ENCODE data around the gene PNMA8C. TPM values are rescaled to one million over a fixed set of nuclear protein-coding genes. Genes with fewer than 3 reads are reported as not detected.

PNMA8C gene
- polyA plus RNA-seq, 1 of the 3 experiments (the other 2 are of a cell fraction), result 1.3 TPM

DNA sequence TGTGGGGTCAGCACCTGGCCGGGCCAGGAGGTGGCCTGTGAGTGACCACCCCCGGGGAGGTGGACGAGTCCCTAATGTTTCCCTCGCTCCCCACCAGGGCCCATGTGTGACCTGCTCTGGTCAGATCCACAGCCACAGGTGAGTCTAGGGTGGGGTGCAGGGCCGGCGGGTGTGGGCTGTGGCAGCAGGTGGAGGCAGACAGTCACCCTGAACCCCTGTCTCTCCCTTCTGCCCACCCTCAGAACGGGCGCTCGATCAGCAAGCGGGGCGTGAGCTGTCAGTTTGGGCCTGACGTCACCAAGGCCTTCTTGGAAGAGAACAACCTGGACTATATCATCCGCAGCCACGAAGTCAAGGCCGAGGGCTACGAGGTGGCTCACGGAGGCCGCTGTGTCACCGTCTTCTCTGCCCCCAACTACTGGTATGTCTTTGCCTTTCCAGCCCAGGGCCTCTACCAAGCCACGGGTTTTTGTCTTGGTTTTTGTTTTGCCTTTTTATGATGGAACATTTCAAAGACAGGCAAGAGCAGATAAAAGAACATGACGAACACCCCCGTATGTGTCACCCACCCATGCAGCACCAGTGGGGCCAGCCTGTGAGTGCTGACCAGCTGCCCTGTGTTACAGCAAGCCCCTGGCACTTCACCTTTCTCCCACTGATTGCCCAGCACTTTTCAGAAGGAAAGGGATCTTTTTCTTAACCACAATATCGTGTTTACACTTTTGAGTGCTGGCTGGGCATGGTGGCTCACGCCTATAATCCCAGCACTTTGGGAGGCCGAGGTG is 40.2 kb downstream of the PNMA8C start:
- Histone ChIP-seq H3K27me3 (ENCODE audit: insufficient read depth) (no peaks in the 10 kb centered on the region), H3K4me2 (no peak overlapping the region), H3K4me1 (ENCODE audit: control insufficient read depth in 1 of 2, insufficient read depth in 2 of 2, low read depth in 1 of 2, low read length in 1 of 2) (no peaks in the 10 kb centered on the region), H3K27ac (ENCODE audit: low read depth in 2 of 2, low read length in 1 of 2) (no peak overlapping the region), H4K20me1 (ENCODE audit: insufficient read depth) (no peaks in the 10 kb centered on the region), H3K4me3 (ENCODE audit: low read depth in 2 of 2, low read length in 1 of 2) (no peak overlapping the region), H3K9me2 (no peaks in the 10 kb centered on the region), H3K9ac (no peak overlapping the region), H3K36me3 (replicated peaks in 1 of 2; ENCODE audit: control insufficient read depth in 1 of 2, insufficient read depth in 2 of 2, low read length in 1 of 2) (peaks cover 31 to 57% of the 10 kb centered on the region in 2 experiments), H2AFZ (ENCODE audit: low read depth) (no peak overlapping the region), H3F3A (replicated peaks; ENCODE audit: insufficient read depth) (peaks cover 3% of the 10 kb centered on the region), H3K79me2 (ENCODE audit: insufficient read depth) (no peaks in the 10 kb centered on the region), H3K9me3 (no peaks in the 10 kb centered on the region)
- no peak for DNase-seq
- 92% methylated on average over 21 of the region's 25 CpGs for WGBS (ENCODE audit: low lambda C conversion rate)
- TF ChIP-seq MXI1 (IDR thresholded peaks at IDR 0.05; ENCODE audit: low read depth, low read length) (no peak), GATA2 (CRISPR knock-in tag; IDR thresholded peaks at IDR 0.05) (no peak), FOXJ3 (CRISPR knock-in tag; IDR thresholded peaks at IDR 0.05) (no peak), MEF2A (IDR thresholded peaks at IDR 0.05; ENCODE audit: borderline replicate concordance, low read depth) (no peak), RXRA (IDR thresholded peaks at IDR 0.05; ENCODE audit: borderline replicate concordance, low read depth) (no peak), NRF1 (IDR thresholded peaks at IDR 0.05; ENCODE audit: low read depth, low read length) (no peak), RCOR1 (IDR thresholded peaks at IDR 0.05; ENCODE audit: low read length) (no peak), TAF1 (IDR thresholded peaks at IDR 0.05; ENCODE audit: borderline replicate concordance, low read depth, low read length) (no peak), EZH2phosphoT487 (IDR thresholded peaks at IDR 0.05; ENCODE audit: borderline replicate concordance, low read depth) (no peak), GABPA (IDR thresholded peaks at IDR 0.05; ENCODE audit: low read depth) (no peak), SMC3 (IDR thresholded peaks at IDR 0.05; ENCODE audit: low read depth, low read length) (no peak), FOXM1 (IDR thresholded peaks at IDR 0.05; ENCODE audit: low read depth) (no peak), POLR2AphosphoS5 (IDR thresholded peaks at IDR 0.05; ENCODE audit: low read depth, low read length) (no peak), NFIC (IDR thresholded peaks at IDR 0.05; ENCODE audit: borderline replicate concordance) (no peak), CHD2 (IDR thresholded peaks at IDR 0.05; ENCODE audit: low read length, partially characterized antibody) (no peak), TEAD4 (IDR thresholded peaks at IDR 0.05; ENCODE audit: borderline replicate concordance, insufficient read depth) (no peak), ELF1 (IDR thresholded peaks at IDR 0.05) (no peak)
- TF ChIP-seq, protein P1, sequence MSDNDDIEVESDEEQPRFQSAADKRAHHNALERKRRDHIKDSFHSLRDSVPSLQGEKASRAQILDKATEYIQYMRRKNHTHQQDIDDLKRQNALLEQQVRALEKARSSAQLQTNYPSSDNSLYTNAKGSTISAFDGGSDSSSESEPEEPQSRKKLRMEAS (IDR thresholded peaks at IDR 0.05; ENCODE audit: low read depth), result no peak
- TF ChIP-seq, protein P2, sequence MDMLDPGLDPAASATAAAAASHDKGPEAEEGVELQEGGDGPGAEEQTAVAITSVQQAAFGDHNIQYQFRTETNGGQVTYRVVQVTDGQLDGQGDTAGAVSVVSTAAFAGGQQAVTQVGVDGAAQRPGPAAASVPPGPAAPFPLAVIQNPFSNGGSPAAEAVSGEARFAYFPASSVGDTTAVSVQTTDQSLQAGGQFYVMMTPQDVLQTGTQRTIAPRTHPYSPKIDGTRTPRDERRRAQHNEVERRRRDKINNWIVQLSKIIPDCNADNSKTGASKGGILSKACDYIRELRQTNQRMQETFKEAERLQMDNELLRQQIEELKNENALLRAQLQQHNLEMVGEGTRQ (IDR thresholded peaks at IDR 0.05; ENCODE audit: borderline replicate concordance, low read depth, low read length), result no peak
- TF ChIP-seq, protein P3, sequence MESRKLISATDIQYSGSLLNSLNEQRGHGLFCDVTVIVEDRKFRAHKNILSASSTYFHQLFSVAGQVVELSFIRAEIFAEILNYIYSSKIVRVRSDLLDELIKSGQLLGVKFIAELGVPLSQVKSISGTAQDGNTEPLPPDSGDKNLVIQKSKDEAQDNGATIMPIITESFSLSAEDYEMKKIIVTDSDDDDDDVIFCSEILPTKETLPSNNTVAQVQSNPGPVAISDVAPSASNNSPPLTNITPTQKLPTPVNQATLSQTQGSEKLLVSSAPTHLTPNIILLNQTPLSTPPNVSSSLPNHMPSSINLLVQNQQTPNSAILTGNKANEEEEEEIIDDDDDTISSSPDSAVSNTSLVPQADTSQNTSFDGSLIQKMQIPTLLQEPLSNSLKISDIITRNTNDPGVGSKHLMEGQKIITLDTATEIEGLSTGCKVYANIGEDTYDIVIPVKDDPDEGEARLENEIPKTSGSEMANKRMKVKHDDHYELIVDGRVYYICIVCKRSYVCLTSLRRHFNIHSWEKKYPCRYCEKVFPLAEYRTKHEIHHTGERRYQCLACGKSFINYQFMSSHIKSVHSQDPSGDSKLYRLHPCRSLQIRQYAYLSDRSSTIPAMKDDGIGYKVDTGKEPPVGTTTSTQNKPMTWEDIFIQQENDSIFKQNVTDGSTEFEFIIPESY (IDR thresholded peaks at IDR 0.05; ENCODE audit: borderline replicate concordance, low read depth), result no peak
- POLR2A ChIA-PET, result no interaction called here
- CTCF ChIA-PET, result interaction anchor here (0.6 to 1.5 kb wide), 2 partner anchors 94 to 99 kb away, joined by 3 to 4 read pairs; no protein-coding TSS in a partner anchor

All from SK-N-SH (cell line).